ENCODE data around the gene CDKN2AIP.
A peak's percentile ranks its signal among the peaks of the same experiment; 100 is the strongest.
"Not testable (repeated sequence)": the region's sequence is repeated elsewhere in the genome, so short reads cannot be mapped to it uniquely, and the experiment has no call there.

CDKN2AIP gene

DNA sequence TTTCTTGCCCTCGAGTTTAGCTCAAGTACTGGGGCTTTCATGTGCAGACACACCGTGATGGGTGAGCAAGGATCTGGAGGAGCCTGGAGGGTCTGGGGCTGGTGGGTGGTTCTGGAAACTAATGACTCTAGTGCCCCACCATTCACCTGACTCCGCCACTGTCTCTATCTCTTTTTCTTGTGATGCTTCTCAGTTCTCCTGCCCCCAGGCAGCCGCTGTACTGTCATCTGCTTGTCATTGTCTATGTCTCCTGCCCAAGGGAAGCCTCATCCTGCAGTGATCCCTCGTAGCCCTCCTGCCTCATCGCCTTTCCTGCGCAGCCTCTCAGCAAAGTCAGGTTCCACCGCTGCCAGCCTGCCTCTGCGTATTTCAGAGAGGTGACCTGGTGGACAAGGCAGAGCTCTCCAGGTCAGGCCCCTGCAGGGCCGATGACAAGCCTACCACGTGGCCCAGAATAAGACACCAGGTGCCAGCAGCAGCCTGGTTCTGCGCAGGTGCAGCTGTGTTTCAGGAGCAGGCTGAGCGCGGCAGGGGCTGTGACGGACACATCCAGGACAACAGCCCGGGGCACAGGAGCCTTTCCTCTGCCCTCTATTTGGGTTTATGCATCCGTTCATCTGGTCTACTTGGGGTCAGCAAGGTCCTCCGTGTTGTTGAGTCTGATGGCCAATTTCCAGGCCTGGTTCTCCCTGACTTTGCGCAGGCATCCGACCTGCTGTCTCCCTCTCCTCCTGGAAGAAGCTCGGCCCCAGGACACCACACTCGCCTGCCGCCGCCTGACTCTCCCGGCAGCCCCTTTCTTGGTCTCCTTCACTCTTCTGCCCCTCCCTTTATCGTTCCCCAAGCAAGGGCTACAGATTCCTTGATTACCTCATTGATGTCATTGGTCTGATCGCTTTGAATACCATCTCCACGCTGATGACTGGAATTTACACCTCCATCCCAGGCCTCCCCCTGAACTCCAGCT is 30.9 kb upstream of the CDKN2AIP start:
- DNase-seq: no peak

DNA sequence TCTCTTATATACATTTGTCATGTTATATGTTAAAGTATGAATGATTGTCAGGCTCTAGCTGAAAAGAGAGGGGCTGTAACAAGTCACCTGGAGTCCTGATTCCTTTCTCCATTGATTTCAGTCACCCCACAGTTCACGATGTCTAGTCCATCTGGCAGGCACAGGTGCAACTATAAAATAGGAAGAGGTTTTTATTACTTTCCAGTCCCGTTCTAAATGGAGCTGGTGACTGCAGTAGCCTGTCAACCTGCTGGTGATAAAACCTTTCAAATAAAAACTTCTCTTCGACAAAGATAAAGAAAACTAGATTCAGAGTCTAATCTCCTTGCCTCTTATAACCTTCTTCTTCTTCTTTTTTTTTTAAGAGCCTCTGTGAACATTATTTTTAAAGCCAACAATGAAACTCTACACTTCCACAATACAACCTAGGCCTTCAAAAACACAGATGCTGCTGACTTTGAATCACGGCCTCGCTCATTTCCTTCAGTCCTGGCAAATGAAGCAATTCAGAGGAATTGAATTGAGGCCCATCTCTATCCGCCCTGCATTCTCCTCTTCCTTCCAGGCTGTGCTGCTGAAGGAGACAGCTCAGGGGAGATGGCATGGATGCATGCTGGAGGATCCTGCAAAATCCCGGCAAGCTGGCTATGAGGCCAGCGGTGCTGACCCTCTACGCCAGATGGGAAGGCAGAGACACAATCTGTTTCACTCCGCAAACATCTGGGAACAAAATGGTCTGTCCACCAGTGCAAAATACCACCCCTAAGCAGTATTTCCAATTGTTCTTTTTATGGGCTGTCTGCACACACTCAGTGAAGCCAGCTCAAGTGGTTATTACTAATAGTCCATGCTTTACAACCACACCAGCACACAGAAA is 27.3 kb upstream of the CDKN2AIP start:
- DNase-seq: no peak

DNA sequence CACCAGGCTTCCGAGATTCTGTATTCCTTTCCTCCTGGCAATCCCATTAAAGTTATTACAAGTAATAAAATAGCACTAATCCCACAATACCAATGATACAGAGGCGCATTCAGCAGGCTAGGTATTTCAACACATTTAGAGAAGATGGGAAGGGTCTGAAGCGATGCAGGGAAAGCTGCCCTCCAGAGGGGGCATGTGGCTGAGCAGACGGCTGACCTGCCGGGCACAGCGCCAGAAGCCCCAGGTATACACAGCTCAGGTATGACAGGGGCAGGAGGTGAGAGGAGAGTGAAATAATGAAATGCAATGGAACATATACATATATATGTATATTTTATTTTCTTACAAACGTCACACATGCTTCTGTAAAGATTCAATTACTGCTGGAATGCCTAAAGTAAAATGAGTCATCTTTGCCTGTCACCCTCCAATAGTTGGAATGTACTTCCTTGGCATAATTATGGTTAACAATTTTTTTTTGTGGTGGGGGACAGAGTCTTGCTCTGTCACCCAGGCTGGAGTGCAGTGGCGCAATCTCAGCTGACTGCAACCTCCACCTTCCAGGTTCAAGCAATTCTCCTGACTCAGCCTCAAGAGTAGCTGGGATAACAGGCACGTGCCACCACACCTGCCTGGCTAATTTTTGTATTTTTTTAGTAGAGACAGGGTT is 21.3 kb upstream of the CDKN2AIP start:
- peak; percentile 86 for DNase-seq

DNA sequence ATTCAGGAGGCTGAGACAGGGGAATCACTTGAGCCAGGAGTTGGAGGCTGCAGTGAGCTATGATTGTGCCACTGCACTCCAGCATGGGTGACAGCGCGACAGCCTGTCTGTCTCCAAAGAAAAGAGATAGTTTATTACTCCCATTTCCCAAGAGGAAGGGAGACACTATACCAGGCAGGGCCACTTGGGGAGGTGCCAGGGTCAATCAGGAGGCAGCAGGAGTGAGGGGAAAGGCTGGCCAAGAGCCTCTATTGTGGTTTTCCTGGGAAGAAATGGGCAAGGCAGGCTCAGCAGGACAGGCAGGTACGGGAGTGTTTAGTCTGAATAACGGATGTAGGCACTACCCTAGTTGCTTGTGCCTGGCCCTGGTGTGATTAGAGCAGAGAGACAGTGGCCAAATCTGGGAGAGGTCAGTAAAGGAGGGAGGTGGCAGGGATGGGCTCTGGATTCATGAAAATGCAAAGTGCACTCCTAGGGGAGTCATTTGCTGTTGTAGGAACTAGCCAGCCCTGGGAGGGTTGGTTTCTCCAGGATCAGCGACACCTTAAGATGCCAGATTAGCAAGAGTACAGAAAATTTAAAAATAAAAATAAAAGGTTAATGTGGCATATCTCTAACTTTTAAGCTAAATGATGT is 20.2 kb upstream of the CDKN2AIP start:
- DNase-seq: no peak

DNA sequence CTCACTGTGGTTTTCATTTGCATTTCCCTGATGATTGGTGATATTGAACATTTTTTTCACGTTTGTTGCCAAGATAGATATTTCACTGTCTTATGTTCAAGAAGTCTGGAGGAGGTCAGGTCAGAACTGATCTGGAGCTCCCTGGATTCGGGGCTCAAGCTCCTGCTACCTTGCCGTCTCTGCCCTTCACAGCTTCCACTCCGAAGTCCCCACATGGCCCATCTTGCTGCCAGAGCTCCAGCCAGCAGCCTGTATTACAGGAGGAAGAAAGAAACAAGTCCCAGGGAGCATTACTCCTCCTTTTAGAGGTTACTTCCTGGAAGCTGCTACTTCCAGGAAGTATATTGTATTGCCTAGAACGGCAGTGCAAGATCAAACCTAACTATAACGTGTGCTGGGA is 17.9 kb upstream of the CDKN2AIP start:
- no peak for DNase-seq

DNA sequence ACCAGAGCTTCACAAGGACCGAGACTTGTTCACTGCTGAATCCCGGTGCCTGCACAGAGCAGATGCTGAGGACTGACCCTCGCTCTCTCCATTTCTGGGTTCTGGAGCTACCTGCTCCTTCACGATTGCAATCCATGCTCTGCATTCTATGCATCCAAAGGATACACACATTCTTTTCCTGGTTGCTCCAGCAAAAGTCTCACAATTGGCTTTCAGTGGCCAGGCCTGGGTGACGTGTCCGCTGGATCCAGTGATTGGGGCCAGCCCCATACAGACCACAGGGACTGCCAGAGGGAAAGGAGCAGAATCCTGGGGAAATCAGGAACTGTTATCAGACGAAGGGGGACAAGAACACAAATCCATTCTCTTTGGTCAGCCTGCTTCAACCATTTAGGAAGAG is 14.9 kb upstream of the CDKN2AIP start:
- no peak for DNase-seq

DNA sequence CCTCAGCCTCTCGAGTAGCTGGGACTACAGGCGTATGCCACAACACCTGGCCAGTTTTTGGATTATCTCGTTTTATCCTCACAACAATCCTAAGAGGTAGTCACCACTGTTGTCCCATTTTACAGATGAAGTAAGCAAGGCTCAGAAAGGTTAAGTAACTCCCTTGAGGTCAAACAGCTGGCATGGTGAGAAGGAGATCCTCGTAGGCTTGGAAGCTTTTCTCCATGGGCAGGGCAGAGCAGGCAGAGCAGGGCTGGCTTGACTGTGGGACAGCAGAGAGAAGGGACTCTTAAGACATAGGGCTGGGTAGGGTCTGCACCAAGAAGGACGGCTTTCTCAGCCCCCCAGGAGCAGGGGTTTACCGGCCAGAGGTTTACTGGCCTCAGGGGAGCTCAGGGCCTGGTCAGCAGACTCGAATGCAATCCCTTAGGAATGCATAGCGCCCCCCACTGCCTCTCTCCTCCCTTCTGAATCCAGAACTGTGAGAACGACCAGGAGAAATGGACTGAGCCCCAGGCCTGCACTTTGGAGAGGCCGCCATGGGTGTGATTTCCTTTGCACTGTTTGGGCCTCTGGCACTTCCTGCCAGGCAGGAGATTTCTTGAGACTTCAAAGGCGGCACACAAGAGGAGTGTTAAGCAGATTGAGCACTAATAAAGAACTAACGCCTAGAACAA is 14.0 kb upstream of the CDKN2AIP start:
- DNase-seq: no peak

DNA sequence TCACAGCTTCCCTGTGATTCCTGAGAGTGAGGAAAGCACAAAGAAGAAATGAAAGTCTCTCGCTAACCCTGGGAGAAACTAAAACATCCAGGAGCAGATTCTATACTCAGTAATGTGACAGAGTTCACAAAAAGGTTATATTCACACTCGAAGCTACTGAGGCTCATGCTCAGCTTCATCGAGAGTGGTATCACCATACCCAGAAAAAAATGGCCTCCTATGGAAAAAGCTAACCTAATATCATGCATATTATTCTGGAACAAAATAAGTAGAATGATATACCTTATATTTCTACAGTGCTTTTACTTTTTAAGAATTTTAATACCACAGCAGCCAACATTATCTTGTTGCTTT is 13.5 kb upstream of the CDKN2AIP start:
- no peak for DNase-seq

DNA sequence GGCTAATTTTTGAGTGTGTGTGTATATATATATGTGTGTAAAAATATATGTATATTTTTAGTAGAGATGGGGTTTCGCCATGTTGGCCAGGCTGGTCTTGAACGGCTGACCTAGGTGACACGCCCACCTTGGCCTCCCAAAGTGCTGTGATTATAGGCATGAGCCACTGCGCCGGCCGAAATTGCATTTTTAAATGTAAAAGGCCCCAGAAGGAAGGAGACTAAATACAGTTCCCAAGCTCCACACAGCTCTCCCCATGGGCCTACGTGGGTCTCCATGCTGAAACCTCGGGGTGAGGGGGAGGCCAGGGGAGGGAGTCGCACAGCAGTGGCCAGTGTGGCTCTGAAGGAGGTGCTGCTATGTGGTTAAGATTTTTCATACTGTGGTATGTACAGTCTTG is 12.8 kb upstream of the CDKN2AIP start:
- no peak for DNase-seq

DNA sequence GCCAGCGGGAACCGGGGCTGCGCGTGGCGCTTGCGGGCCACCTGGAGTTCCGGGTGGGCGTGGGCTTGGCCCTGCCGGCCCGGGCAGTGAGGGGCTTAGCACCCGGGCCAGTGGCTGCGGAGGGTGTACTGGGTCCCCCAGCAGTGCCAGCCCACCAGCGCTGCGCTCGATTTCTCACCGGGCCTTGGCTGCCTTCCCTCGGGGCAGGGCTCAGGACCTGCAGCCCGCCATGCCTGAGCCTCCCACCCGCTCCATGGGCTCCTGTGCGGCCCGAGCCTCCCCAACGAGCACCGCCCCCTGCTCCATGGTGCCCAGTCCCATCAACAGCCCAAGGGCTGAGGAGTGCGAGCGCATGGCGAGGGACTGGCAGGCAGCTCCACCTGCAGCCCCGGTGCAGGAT is 11.3 kb upstream of the CDKN2AIP start:
- not testable (repeated sequence) for DNase-seq

DNA sequence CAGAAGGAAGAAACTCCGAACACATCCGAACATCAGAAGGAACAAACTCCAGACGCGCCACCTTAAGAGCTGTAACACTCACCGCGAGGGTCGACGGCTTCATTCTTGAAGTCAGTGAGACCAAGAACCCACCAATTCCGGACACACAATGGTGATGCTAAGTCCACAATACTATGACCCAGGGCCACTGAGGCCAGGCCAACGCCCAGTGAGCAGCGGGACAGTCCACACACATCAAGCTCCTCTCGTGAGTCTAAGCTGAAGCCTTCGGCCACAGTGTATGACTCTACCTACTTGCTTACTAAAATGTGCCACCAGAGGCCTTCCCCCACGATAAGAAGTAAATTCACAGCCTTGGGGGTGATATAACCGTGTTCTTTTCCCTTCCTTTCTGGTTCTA is 10.2 kb upstream of the CDKN2AIP start:
- DNase-seq: no peak

DNA sequence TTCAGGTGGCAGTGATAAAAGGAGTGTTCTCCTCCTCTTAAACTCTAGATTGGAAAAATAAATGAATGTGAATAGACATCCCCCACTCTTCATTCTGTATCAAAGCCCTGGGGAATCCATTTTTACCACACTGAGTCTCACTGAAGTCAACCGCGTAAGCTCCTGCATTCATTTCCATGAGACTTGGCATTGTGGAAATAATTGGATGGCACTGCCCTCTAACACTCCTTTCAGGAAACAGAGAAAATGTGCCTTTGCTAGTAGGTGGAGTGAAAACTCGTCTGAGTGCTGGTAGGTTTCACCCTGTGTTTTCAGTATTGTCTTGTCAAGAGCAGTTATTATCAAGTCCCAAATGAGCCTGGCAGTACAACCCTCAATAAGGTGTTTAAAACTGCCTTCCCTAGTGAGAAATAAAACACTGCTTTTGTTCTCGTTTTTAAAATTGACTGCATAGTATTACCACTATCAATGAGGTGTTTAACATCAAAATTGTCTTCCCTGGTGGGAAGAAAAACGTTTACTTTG is 9.7 kb upstream of the CDKN2AIP start:
- DNase-seq: no peak

DNA sequence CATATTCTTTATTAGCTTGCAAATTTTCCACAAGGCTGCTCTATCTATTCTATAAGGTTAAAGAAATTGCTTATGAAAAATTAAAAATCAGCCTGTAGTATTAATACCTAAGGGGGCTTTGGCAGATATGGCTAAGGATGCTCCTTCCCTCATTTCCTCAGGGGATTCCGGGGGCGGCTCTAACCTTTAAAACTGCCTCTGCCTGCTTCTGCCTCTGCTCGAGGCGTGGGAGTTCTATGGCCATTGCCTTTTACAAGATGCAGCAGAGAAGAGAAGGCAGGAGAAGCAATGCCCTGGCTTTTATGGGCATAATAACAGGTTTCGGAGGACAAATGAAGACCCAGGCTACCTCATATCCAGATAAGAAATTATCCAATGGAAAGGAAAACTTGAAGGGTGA is 8.6 kb upstream of the CDKN2AIP start:
- no peak for DNase-seq

DNA sequence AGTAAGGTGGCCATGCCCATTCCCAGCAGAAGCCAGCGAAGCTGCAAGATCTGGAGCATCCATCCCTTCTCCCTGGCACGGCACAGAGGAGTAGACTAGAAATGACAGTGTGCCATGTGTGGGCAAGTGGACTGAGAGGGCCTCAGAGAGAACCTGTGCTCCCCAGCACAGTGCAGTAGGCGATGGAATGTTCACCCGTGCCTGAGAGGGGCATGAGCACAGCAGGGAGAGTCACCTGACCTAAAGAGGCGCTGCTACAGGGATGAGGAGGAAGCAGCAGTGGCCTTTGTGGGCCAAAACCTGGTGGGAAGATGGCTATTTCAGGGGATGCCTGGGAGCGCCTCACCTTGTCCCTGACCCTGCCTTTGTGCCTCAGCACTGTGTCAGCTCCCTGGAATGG is 8.0 kb upstream of the CDKN2AIP start:
- no peak for DNase-seq

DNA sequence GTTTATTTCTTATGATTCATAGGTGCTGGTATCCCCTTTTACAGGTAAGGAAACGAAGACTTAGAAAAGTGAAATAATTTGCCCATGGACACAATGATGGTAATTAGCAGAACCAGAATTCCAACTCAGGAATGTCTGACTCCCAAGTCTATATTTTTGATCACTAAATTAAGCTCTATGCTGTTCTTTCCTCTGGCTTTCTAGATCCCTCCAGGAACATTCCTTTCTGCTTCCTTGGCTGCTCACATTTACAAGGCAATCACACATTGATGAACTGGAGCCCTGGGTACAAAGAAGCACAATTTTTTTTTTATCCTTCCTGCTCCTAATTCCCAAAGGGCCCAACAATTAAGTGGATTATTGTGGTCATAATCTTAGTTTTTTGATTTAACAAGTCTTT is 7.0 kb upstream of the CDKN2AIP start:
- DNase-seq: no peak

DNA sequence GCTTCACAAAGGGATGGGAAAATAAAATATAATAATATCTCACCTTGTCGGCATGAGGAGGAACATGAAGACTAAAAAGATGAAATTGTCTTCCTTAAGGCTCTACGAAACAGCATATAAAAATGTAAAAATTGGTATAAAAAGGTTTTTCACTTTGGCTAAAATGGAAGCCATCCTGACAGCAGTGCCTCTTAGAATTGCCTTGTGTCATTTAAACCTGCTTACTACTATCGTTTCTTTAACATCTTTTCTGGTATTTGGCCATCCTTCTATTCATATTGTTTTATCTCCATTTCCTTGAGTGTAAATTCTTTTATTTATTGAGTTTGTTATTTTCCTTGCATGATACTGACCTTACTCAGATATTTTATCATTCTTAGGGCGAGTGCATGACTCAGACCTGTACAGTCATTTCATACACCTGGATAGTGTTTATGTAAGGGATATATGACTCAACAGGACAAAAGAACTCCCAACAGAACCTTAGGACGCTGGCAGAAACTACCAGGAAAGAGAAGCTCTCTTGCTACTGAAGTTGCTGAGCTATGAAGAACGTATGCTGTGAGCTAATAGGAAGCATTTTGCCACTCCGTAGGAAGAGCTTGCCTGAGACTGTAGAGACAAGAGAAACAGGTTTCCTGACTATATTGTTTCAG is 5.8 kb upstream of the CDKN2AIP start:
- peak; percentile 61 for DNase-seq

DNA sequence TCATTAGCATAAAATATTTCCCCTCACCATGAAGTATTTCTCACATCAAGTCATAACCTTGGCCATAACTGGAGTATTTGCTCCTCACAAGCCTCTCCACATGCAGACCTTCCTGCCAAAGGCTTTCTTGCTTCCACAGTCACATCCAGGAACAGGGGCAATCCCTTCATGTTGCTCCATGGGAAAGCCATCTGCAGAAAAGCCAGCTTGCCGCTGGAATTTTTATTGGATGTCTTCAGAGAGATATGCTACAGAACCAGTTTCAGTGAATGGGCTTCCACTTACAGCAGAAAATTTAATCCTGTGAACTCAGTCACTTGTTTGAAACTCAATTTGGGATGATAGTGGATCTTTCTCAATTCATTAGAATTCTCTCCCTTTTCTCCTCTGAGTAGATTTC is 3.2 kb upstream of the CDKN2AIP start:
- no peak for DNase-seq

DNA sequence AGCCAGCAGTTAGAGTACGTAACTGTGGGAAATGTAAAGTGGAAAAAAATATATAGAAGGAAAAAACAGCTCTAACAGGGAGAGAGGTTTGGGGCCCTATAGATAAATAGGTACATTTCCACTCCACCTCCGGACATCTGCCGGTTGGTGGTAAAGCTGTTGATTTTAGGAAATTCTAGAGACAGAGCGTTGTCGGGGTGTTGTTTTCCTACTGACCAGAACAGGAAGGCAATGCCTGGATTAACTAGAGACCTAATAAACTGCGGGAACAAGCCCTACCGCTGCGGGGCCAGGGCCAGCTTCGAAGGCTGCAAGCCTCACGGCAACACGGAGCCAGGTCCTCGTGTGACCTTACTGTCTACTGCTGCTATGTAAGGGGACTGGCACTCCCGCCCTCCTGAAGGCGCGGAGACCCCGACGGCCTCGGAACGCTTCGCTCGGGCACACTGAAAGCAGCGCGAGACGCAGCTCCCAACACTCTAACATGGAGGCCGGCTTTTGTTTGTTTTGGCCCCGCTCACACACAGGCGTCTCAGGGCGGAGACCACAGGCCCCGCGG is 702 bp upstream of the CDKN2AIP start:
- DNase-seq: no peak

DNA sequence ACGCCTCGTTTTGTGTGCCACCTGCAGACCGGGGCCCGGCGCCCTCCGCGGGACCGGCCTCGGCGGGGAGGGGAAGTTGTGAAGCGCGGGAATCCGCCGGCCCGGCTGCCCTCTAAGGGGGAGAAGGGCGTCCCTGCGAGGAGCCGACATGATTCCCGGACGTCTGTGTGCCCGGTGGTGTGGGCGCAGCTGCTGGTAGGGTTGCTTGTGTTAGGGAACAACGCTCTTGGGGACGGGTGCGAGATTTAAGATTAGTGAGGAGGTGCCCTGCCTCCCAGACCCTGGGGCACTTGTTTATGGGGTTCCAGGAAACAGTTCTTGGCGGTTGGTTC is 627 bp downstream of the CDKN2AIP start:
- DNase-seq: no peak

DNA sequence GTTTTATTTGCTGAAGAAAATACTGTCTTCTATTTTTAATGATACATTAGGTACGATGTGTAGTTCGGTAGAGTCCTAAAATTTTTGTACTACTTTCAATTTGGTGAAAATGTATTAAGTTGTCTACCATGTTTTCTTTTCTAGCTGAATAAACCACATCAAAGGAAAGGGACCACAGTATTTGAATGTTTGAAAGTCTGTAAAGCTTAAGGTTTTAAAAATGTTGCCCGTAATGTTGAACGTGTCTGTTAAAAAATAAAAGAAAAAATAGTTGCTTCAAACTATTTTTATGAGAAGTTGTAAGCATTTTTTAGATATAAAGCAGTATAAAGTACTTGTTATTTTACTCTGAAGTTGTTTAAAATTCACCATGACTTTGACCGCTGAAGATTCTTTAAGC is 3.2 kb downstream of the CDKN2AIP start:
- no peak for DNase-seq

DNA sequence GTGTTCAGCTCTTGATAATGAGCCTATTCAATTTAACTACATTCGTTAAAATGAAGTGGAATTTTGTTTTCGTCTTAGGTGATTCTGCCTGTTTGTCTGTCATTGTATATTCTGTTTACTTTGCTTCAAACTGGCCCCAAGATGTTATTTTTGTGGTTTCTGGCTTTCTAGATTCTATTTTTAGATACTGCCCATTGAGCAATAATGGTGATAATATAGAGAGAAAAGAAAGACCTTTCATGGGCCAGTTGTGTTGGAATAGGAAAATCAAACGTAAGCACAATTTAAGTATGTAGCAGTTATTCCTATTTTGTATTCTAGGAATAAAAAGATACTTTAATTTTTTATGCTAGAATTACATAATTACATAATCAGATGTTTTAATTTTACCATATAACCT is 4.0 kb downstream of the CDKN2AIP start:
- no peak for DNase-seq

All from fibroblast of skin of right quadriceps (primary cell).